Aorta (tissue), 5 donors: ENCODE data around the gene GJC2. TPM values are rescaled to one million over a fixed set of nuclear protein-coding genes. Genes with fewer than 3 reads are reported as not detected.

Experiments used
- ATAC-seq: fragments of 200-7000 bp; cut with Tn5 transposase; one replicate; pipeline ENCODE4 v1.9.1; 2022; ENCODE audit warnings: moderate library complexity; ENCODE audit not compliant: low FRiP score
- DNase-seq, 2 donors: peaks; one replicate each; pipeline ENCODE4 v3.0.0-alpha.2; 2020
- H3K27ac ChIP-seq, 2 donors: one replicate each; pipeline ENCODE4 v1.5.1; 2013; ENCODE audit warnings: low read length in 2 of 2, mild to moderate bottlenecking in 2 of 2, moderate library complexity in 2 of 2, control low read depth in 1 of 2, inconsistent platforms in 1 of 2, low read depth in 1 of 2
- H3K27me3 ChIP-seq, 2 donors: one replicate each; pipeline ENCODE4 v1.6.1; 2013; ENCODE audit warnings: control low read depth in 1 of 2, low read length in 1 of 2, mild to moderate bottlenecking in 1 of 2, moderate library complexity in 1 of 2; ENCODE audit not compliant: insufficient read depth in 2 of 2, control insufficient read depth in 1 of 2
- H3K36me3 ChIP-seq, 2 donors: one replicate each; pipeline ENCODE4 v1.6.1; 2013; ENCODE audit warnings: control low read depth in 1 of 2, low read length in 1 of 2, mild to moderate bottlenecking in 1 of 2; ENCODE audit not compliant: insufficient read depth in 2 of 2, control insufficient read depth in 1 of 2
- H3K4me1 ChIP-seq, 2 donors: one replicate each; pipeline ENCODE4 v1.6.1; 2013; ENCODE audit warnings: low read length in 2 of 2, control low read depth in 1 of 2, mild to moderate bottlenecking in 1 of 2, moderate library complexity in 1 of 2; ENCODE audit not compliant: insufficient read depth in 2 of 2, control insufficient read depth in 1 of 2
- H3K4me3 ChIP-seq, 2 donors: one replicate each; pipeline ENCODE4 v1.5.1; 2013; ENCODE audit warnings: low read length in 2 of 2, control low read depth in 1 of 2, mild to moderate bottlenecking in 1 of 2
- H3K9me3 ChIP-seq: one replicate; pipeline ENCODE4 v1.6.1; 2013; ENCODE audit warnings: mild to moderate bottlenecking, low read length; ENCODE audit not compliant: control insufficient read depth
- WGBS, 2 donors: extraction: QIAGEN DNeasy Blood & Tissue Kit; methylation state at CpG; one replicate each; pipeline ENCODE4 v1.1.7; 2013; 5-methylcytosine and 5-hydroxymethylcytosine counted together
- intact Hi-C, 2 donors: fragments of 100-400 bp; cut with DNase I; formaldehyde crosslinking; loops; one replicate each; pipeline versions ENCODE4 v1.14.2 to v1.15.0; 2022
- polyA plus RNA-seq, 2 donors: library from polyadenylated mRNA; stranded (reverse); fragments of 200-250 nt; gene quantifications; one replicate each; pipeline ENCODE4 v1.2.3, GENCODE V29; 2013
- total RNA-seq, 2 donors: library from RNA; stranded (reverse); fragmentation: NEBNext Ultra II Directional; extraction: Animal tissue kit (Norgen Biotek cat#: 25700); gene quantifications; one replicate each; pipeline ENCODE4 v1.2.1, GENCODE V29; 2021
- donor health status: healthy with polysubstance abuse.
- donor health status: Bipolar disorder and iron deficiency.
- donor health status: DM: no; HTN: no; CAD: no.
- donor health status: DM: no; HTN: no; CAD: no.
- donor health status: DM: yes; HTN: yes; CAD: no.

The GJC2 gene
- total and polyA plus RNA-seq, 4 donors, result 0.50 to 4.5 (median 2.6) TPM

DNA sequence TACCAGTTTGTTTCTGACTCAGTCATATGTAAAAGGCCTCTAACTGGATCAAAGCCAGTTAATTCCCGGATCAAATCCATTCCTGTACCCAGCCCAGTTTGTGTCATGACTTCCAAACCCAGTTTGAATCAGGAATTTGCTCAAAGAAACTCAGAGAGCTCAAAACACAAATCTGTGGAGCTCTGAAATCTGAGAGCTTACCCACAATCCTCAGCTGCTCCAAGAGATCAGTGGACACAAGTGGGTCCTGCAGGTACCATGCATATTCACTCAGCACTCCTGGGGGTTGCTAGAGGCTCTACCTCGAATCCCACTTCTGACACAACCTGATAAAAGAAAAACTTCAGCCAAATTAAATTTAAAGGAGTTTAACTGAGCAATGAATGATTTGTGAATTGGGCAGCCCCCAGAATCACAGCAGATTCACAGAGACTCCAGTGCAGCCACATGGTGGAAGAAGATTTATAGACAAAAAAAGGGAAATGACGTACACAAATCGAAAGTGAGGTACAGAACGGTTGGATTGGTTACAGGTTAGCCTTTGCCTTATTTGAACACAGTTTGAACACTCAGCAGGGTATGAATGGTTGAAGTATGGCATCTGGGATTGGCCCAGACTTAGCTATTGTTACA lies 28.8 kb upstream of the GJC2 start:
- intact Hi-C loops, result no loop called here
- no peaks in the 10 kb centered on the region for H3K36me3 ChIP-seq
- ATAC-seq (no peak), DNase-seq (no peak)
- H3K27me3 ChIP-seq, result no peaks in the 10 kb centered on the region
- whole genome bisulfite sequencing, 2 donors, result 62 to 64% methylated on average over 5 of the region's 5 CpGs
- no peaks in the 10 kb centered on the region for H3K9me3 ChIP-seq
- H3K4me3 ChIP-seq, result no peak overlapping the region
- peak overlapping the region in 1 of 2 donors; percentile 28 for H3K27ac ChIP-seq
- peaks cover 0 to 2% of the 10 kb centered on the region in 2 donors for H3K4me1 ChIP-seq

DNA sequence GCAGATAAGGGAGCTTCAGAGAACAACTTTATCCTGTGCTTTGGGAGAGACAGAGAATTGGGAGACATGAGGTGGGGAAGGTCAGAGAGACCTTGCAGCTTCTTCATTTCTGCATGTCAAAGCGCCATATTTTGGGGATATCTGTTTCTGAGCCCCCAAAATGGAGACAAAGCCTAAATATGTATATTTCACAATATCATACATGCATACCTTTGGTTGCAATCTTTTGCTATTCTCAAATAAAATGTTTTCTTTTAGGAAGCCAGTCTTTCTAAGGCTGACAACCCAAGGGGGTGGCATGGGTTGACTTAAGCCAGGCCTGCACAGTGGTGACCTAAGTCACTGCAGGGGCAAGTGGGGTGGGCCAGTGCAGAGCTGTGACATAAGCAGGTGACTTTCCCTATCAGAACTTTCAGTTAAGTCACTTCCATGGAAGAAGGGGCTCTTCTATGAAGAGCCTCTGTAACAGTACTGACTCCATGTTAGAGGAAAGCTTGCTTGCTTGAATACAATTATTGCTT lies 26.7 kb upstream of the GJC2 start:
- Histone ChIP-seq H3K4me3 (no peak overlapping the region), H3K36me3 (no peaks in the 10 kb centered on the region), H3K27me3 (no peaks in the 10 kb centered on the region), H3K9me3 (no peaks in the 10 kb centered on the region), H3K27ac (no peak overlapping the region), H3K4me1 (peaks cover 0 to 2% of the 10 kb centered on the region in 2 donors)
- ATAC-seq (no peak), DNase-seq (no peak)
- intact Hi-C loops, result no loop called here
- 54 to 60% methylated on average over 1 of the region's 1 CpG for WGBS, 2 donors

DNA sequence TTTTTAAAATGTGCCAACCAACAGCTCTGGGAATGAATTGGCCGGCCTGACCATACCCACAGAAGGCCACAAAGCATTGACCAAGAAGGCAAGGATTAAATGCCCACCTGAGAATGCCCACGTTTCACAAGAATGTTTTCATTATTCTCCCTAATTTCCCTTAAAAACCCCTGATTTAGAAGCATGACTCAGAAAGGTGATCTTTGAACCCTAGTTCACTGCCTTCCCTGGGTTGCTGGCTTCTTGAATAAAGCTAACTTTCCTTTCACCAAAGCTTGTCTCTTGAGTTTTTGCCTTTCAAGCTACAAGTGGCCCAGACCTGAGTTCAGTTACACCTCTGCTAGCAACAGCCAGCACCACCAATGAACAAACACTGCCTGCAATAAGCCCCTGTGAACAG lies 26.2 kb upstream of the GJC2 start:
- peaks cover 0 to 2% of the 10 kb centered on the region in 2 donors for H3K4me1 ChIP-seq
- H3K9me3 ChIP-seq, result no peaks in the 10 kb centered on the region
- WGBS, 2 donors, result 64 to 69% methylated on average over 2 of the region's 2 CpGs
- H3K27me3 ChIP-seq, result no peaks in the 10 kb centered on the region
- DNase-seq (no peak), ATAC-seq (no peak)
- no peak overlapping the region for H3K27ac ChIP-seq
- H3K4me3 ChIP-seq, result no peak overlapping the region
- intact Hi-C loops, result no loop called here
- H3K36me3 ChIP-seq, result no peaks in the 10 kb centered on the region

DNA sequence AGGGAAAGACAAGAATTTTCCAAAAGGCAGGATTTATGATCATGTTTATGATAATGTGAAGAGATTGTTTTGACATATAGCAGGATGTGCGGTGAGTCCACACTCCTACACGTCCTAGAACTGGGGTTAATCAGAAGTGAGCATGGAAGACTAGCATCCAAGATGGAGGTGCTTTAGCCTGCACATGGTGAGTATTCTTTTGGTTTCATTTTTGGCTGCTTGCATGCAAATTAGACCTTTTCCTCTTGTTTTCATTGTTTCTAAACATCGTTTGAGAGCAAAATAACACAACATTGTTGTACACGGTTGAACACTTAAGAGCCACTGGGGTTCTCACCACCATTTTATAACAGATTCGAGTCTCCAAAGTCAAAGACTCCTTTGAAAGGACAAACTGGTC lies 24.5 kb upstream of the GJC2 start:
- Histone ChIP-seq H3K4me3 (no peak overlapping the region), H3K9me3 (no peaks in the 10 kb centered on the region), H3K27ac (no peak overlapping the region), H3K27me3 (no peaks in the 10 kb centered on the region), H3K36me3 (no peaks in the 10 kb centered on the region), H3K4me1 (peaks cover 0 to under 1% of the 10 kb centered on the region in 2 donors)
- WGBS, 2 donors, result 70 to 71% methylated on average over 5 of the region's 5 CpGs
- intact Hi-C loops, result loop anchor here (5.0 kb wide), 2 partner anchors 52 to 392 kb away; no protein-coding TSS in a partner anchor
- DNase-seq (no peak), ATAC-seq (no peak)

DNA sequence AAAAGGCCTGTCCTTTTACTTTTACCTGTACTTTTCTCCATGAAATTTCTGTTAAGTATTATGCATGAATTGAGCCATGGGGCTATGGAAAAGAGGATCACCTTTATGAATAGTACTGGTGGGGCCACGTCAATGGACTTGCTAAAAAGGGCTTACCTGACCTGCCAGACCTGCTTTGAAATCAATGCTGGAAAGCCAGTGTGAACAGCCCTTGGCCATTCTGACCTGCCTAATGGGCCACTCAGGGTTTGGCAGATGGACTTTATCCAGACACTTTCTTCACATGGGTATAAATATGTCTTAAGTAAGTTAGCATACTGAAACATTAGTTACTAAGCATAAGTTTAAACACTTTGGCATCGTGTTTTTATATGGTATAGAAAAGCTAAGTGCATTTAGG lies 18.0 kb upstream of the GJC2 start:
- Histone ChIP-seq H3K27ac (no peak overlapping the region), H3K4me3 (no peak overlapping the region), H3K36me3 (no peaks in the 10 kb centered on the region), H3K27me3 (no peaks in the 10 kb centered on the region), H3K9me3 (no peaks in the 10 kb centered on the region), H3K4me1 (no peaks in the 10 kb centered on the region)
- DNase-seq, result no peak
- intact Hi-C loops, result loop anchor here in 1 of 2 donors (5.0 to 10.0 kb wide), 3 partner anchors 81 to 371 kb away; partner anchors contain the start of gene TRIM11
- no peak for ATAC-seq
- WGBS, 2 donors, result 88 to 90% methylated on average over 2 of the region's 2 CpGs

DNA sequence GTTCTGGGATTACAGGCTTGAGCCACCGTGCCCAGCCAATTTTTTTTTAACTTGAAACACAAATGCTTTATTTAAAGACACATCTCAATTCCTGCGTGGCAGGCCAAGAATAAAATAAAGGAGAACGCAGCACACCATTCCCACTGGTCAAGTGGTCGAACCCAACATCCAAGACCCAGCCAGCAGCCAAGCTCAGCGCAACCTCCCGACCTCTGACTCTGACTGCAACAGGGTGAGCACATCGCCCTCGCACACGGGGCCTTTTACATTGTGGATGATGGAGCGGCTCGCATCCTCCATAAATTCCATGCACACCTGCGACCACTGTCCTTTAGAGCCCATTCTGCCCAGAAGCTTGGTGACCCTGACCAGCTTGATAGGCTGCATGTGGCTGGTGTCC lies 15.1 kb upstream of the GJC2 start:
- Histone ChIP-seq H3K27me3 (no peaks in the 10 kb centered on the region), H3K9me3 (no peaks in the 10 kb centered on the region), H3K4me3 (no peak overlapping the region), H3K27ac (no peak overlapping the region), H3K36me3 (no peaks in the 10 kb centered on the region), H3K4me1 (no peaks in the 10 kb centered on the region)
- ATAC-seq (no peak), DNase-seq (no peak)
- 77 to 78% methylated on average over 12 of the region's 12 CpGs for WGBS, 2 donors
- intact Hi-C loops, result loop anchor here in 1 of 2 donors (5.0 to 10.0 kb wide), 3 partner anchors 78 to 368 kb away; partner anchors contain the start of gene TRIM11

DNA sequence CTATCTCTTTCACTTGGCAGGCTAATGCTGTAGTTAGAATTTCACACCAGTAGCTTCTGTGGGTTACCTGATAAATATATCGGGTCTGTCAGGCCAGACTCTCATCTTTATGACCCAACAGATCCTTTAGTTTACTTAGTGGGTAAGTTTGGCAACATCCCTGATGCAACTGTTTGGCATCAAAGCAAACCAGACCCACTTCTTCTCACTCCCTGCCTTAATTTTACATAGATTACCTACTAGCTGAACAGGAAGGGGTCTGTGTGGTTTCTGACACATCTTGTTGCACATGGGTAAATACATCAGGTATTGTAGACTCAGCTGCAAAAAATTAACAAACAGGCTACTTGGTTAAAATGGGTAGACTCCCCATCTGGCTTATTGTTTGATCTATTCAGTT lies 12.8 kb upstream of the GJC2 start:
- Histone ChIP-seq H3K27ac (no peak overlapping the region), H3K4me1 (peaks cover 0 to 5% of the 10 kb centered on the region in 2 donors), H3K4me3 (no peak overlapping the region), H3K36me3 (no peaks in the 10 kb centered on the region), H3K9me3 (no peaks in the 10 kb centered on the region), H3K27me3 (no peaks in the 10 kb centered on the region)
- ATAC-seq (no peak), DNase-seq (no peak)
- 45 to 62% methylated on average over 1 of the region's 1 CpG for WGBS, 2 donors
- intact Hi-C loops, result loop anchor here in 1 of 2 donors (10.0 kb wide), 1 partner anchor 268 kb away; the partner anchor contains the start of gene TRIM11

DNA sequence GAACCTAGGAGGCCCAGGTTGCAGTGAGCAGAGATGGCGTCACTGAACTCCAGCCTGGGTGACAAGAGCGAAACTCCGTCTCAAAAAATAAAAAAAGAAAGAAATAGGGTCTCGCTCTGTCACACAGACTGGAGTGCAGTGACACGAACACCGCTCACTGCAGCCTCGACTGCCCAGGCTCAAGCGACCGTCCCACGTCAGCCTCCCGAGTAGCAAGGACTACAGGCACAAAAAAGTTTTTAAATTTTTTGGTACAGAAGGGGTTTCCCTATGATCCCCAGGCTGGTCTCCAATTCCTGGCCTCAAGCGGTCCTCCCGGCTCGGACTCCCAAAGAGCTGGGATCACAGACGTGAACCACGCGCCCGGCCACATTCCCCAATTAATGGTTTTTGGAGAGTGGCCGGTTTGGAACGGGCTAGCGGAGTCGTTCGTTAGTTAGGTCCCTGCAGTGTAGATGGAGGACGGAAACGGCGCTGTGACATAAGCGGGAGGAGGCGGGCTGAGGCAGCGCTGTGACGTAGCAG lies 10.3 kb upstream of the GJC2 start:
- intact Hi-C loops, result loop anchor here in 1 of 2 donors (10.0 kb wide), 1 partner anchor 265 kb away; the partner anchor contains the start of gene TRIM11
- Histone ChIP-seq H3K4me1 (peaks cover 0 to 7% of the 10 kb centered on the region in 2 donors), H3K4me3 (peak overlapping the region in 1 of 2 donors; percentile 52), H3K36me3 (no peaks in the 10 kb centered on the region), H3K27me3 (no peaks in the 10 kb centered on the region), H3K27ac (peak overlapping the region in 1 of 2 donors; percentile 80), H3K9me3 (no peaks in the 10 kb centered on the region)
- DNase-seq (no peak), ATAC-seq (no peak)
- WGBS, 2 donors, result 20 to 22% methylated on average over 30 of the region's 30 CpGs
